Measurements from ENCODE around the gene POLR1A.

- TF ChIP-seq CTCF (IDR thresholded peaks at IDR 0.05) (no peak), ZFX (IDR thresholded peaks at IDR 0.05; ENCODE audit: borderline replicate concordance) (no peak)
Measured at GRCh38 chr2:86105969-86106945, 571 bp upstream of the POLR1A start, which contains the start of gene PTCD3.

Measured in 22Rv1 (cell line).